EH (cell line): ENCODE measurements around the gene OSTF1.

ENCODE experiments used
- DNase-seq: peaks from one replicate; pipeline ENCODE4 v3.0.0-alpha.2; 2015; ENCODE audit warnings: low read depth

Gene OSTF1

GRCh38 chr9:75167281-75167680, 79.0 kb downstream of the OSTF1 start:
- DNase-seq, result no peak

DNA sequence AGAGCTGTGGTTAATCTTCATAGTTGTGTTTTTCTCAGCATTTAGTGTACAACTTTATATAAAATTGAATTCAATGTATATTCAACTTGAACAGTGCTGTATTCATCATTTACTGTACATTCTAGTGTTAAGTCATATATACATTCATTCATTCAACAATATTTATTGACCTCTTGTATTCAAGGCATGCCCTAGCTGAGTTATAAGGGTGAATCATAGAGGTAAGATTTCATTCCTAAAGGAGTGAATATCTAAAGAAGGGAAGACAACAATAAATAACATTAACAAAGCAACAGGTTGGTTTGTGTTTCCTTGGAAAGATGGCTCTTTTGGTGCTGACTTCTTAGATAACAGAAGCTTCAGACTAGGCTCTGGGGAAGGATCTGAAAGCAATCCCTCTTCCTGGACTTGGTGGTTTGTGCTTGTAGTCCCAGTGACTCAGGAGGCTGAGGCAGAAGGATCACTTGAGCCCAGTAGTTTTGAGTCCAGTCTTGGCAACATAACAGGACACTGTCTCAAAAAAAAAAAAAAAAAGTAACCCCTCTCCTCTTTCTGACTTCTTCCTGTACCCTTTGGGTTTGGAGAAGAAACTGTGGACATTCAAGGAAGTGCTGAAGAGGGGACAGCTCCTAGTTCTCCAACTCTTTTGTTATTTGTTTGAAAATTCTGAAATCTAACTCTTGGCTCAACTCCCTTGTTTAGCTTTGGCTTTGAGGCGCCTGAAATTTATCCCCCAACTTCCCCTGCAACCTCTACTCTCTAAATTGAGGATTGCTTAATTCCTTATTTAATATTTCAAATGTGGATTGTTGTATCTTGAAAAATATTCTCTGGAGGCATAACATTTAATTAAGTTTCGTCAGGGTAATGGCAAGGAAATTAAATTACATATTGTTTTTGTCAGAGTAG, 80.2 kb downstream of the OSTF1 start:
- no peak for DNase-seq

GRCh38 chr9:75169623-75170022, 81.3 kb downstream of the OSTF1 start:
- DNase-seq, result peak; percentile 48

- peak; percentile 69 for DNase-seq
Observed at GRCh38 chr9:75170898-75171360, 82.6 kb downstream of the OSTF1 start.

GRCh38 chr9:75175395-75175794, 87.1 kb downstream of the OSTF1 start:
- DNase-seq, result no peak

- DNase-seq, result no peak
Observed at GRCh38 chr9:75176037-75176436, 87.7 kb downstream of the OSTF1 start.

DNA sequence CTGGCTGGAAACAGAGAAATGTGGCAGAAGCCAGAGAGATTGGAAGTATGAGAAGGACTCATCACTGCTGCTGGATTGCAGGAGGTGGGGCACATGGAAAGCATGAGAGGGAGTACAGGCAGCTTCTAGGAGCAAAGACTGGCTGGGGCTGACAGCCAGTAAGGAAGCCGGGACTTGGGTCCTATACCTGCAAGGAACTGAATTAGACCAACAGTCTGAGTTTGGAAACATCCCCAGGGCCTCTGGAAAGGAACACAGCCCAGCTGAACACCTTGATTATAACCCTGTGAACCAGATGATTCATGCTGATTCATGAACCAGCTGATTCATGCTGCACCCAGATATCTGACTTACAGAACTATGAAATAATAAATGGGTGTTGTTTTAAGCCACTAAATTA, 93.4 kb downstream of the OSTF1 start:
- peak; percentile 23 for DNase-seq

GRCh38 chr9:75183306-75183705, 95.0 kb downstream of the OSTF1 start:
- DNase-seq, result no peak

GRCh38 chr9:75184471-75184870, 96.2 kb downstream of the OSTF1 start:
- DNase-seq, result no peak

GRCh38 chr9:75185585-75186170, 97.4 kb downstream of the OSTF1 start:
- peak; percentile 45 for DNase-seq

- DNase-seq, result peak; percentile 23
Observed at GRCh38 chr9:75186767-75187380, 98.6 kb downstream of the OSTF1 start.

- DNase-seq, result no peak
Observed at GRCh38 chr9:75188756-75189155, 100.4 kb downstream of the OSTF1 start.

GRCh38 chr9:75190762-75191161, 102.4 kb downstream of the OSTF1 start:
- peak; percentile 15 for DNase-seq
